SU-DHL-6 (cell line): ENCODE data around the gene CSK.
"Not testable (repeated sequence)": the region's sequence is repeated elsewhere in the genome, so short reads cannot be mapped to it uniquely, and the experiment has no call there.

Source experiments
- H2AFZ ChIP-seq: fragments of 200-600 bp; sonication (generic); 2 replicates; pipeline ENCODE4 v1.6.1; 2014; ENCODE audit warnings: low read depth, mild to moderate bottlenecking, moderate library complexity, mixed read lengths, antibody characterized with exemption, low read length; ENCODE audit not compliant: severe bottlenecking
- H3F3A ChIP-seq: fragments of 200-600 bp; shearing (Covaris generic); 2 replicates; pipeline ENCODE4 v1.6.0; 2016; ENCODE audit warnings: antibody characterized with exemption, mild to moderate bottlenecking; ENCODE audit not compliant: insufficient read depth
- H3K27ac ChIP-seq: fragments of 200-600 bp; sonication (generic); 2 replicates; pipeline ENCODE4 v1.5.1; 2016; ENCODE audit warnings: low read depth, mild to moderate bottlenecking, low read length, moderate library complexity, mixed read lengths
- H3K27me3 ChIP-seq: fragments of 200-600 bp; sonication (generic), shearing (Covaris generic); 2 replicates; pipeline ENCODE4 v1.6.0; 2014; ENCODE audit warnings: mild to moderate bottlenecking, low read length
- H3K36me3 ChIP-seq: fragments of 200-600 bp; sonication (generic); 2 replicates; pipeline ENCODE4 v1.6.1; 2014; ENCODE audit warnings: mild to moderate bottlenecking, low read length, mixed read lengths
- H3K4me2 ChIP-seq: fragments of 300-600, 200-600 bp; shearing (Covaris generic), sonication (generic); 2 replicates; pipeline ENCODE4 v1.6.0; 2014; ENCODE audit warnings: low read length, low read depth, mild to moderate bottlenecking; ENCODE audit not compliant: poor library complexity, severe bottlenecking
- H3K4me3 ChIP-seq: fragments of 200-600 bp; sonication (generic); 2 replicates; pipeline ENCODE4 v1.5.1; 2014; ENCODE audit warnings: antibody characterized with exemption, low read length, mild to moderate bottlenecking, mixed read lengths; ENCODE audit not compliant: insufficient read depth, poor library complexity, severe bottlenecking
- H3K79me2 ChIP-seq: fragments of 200-600 bp; sonication (generic); 2 replicates; pipeline ENCODE4 v1.6.1; 2014; ENCODE audit warnings: mild to moderate bottlenecking, low read length, moderate library complexity; ENCODE audit not compliant: insufficient read depth
- H3K9ac ChIP-seq: fragments of 200-600 bp; sonication (generic); 2 replicates; pipeline ENCODE4 v1.7.0; 2014; ENCODE audit warnings: mild to moderate bottlenecking, low read length
- H3K9me2 ChIP-seq: fragments of 200-600 bp; sonication (generic); replicated peaks from 2 replicates; pipeline ENCODE4 v1.6.1; 2014; ENCODE audit warnings: low read length; ENCODE audit not compliant: insufficient read depth
- H3K9me3 ChIP-seq: fragments of 200-600 bp; sonication (generic); 2 replicates; pipeline ENCODE4 v1.6.1; 2014; ENCODE audit warnings: low read length, mixed read lengths; ENCODE audit not compliant: insufficient read depth
- H4K20me1 ChIP-seq: fragments of 200-600 bp; sonication (generic); 2 replicates; pipeline ENCODE4 v1.6.1; 2014; ENCODE audit warnings: low read depth, mild to moderate bottlenecking, antibody characterized with exemption, low read length, moderate library complexity, mixed read lengths
- CTCF ChIP-seq: fragments of 200-600 bp; sonication (generic); IDR thresholded peaks from one replicate; pipeline ENCODE4 v1.5.1; 2017; ENCODE audit warnings: antibody characterized with exemption, mild to moderate bottlenecking, low read length, moderate library complexity; ENCODE audit not compliant: insufficient read depth, poor library complexity, severe bottlenecking
- EZH2phosphoT487 ChIP-seq: fragments of 200-600 bp; sonication (generic), shearing (Covaris generic); conservative IDR thresholded peaks from 2 replicates; pipeline ENCODE4 v1.6.1; 2018; ENCODE audit warnings: mild to moderate bottlenecking, antibody characterized with exemption, low read length, moderate library complexity, mixed read lengths

CSK gene

DNA sequence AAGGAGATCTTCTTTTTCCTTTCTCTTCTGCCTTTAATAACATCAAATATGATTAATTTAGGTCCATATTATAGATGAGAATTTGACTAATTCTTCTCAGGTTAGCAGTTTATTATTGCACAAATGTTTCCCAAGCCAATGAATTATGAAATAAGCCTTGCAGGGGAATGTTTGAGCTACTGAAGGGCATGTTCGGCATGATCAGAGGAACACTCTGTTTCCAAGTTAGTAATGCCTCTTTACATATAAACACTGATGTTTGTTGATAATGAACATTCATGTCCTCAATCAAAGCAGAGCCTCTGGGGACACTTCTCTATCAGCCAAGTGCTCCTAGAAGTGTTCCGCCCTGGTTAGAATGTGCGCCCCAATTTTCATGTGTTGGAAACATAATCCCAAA lies 46.6 kb upstream of the CSK start:
- Histone ChIP-seq H3K9me3 (no peaks in the 10 kb centered on the region; the same call in 1 of the 2 replicates), H3K79me2 (no peaks in the 10 kb centered on the region), H3K9ac (no peak overlapping the region), H3K27ac (no peak overlapping the region), H3K9me2 (no peaks in the 10 kb centered on the region), H2AFZ (no peak overlapping the region), H3K27me3 (no peaks in the 10 kb centered on the region), H3K36me3 (no peaks in the 10 kb centered on the region), H4K20me1 (no peaks in the 10 kb centered on the region), H3K4me2 (no peak overlapping the region), H3K4me3 (no peak overlapping the region), H3F3A (no peaks in the 10 kb centered on the region)
- TF ChIP-seq CTCF: no peak
- TF ChIP-seq EZH2phosphoT487: no peak

GRCh38 chr15:74738239-74738638 lies 43.6 kb upstream of the CSK start:
- not testable (repeated sequence) for H3K27me3 ChIP-seq, H3K9me3 ChIP-seq, H2AFZ ChIP-seq, H3K79me2 ChIP-seq, H3K9ac ChIP-seq, H3K4me3 ChIP-seq, H4K20me1 ChIP-seq, H3F3A ChIP-seq, H3K4me2 ChIP-seq, H3K9me2 ChIP-seq, H3K27ac ChIP-seq, H3K36me3 ChIP-seq

DNA sequence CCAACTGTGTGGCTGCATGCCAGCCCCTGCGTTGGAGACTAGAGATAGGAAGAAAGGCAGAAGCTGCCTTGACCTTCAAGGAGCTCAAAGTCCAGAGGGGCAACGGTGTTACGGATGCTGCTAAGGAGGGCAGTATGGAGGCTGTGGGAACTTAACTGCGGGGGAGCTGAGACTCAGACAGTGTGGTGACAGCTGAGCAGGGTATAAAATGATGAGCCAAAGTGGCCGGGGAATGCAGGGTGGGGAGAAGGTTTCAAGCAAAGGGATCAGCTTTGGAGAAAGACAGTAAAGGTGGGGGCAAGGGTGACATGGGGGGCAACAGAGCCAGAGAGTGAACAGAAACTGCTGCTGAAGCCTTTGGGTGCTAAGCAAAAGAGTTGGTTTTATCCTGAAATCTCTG lies 39.5 kb upstream of the CSK start:
- Histone ChIP-seq H3K9me3 (no peaks in the 10 kb centered on the region; the same call in 1 of the 2 replicates), H3K27ac (no peak overlapping the region), H2AFZ (no peak overlapping the region), H3K9ac (no peak overlapping the region), H3K4me2 (no peak overlapping the region), H3F3A (no peaks in the 10 kb centered on the region), H3K27me3 (no peaks in the 10 kb centered on the region), H3K4me3 (no peak overlapping the region), H4K20me1 (no peaks in the 10 kb centered on the region), H3K36me3 (no peaks in the 10 kb centered on the region), H3K9me2 (no peaks in the 10 kb centered on the region), H3K79me2 (no peaks in the 10 kb centered on the region)
- TF ChIP-seq CTCF (no peak), EZH2phosphoT487 (no peak)

DNA sequence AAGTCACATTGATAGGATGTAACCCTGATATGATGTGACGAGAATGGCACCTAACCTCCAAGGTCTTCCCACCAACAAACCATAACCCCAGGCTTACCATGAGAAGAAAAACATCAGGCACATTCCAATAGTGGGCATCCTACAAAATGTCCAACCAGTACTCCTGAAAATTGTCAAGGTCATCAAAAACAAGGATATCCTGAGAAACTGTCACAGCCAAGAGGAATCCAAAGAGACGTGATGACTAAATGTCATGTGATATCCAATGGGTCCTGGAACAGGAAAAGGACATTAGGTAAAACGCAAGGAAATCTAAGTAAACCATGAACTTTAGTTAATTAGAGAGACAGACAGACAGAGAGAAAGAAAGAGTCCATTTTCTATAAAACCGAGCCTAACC lies 35.5 kb upstream of the CSK start:
- Histone ChIP-seq H3K36me3 (no peaks in the 10 kb centered on the region), H3K9me2 (no peaks in the 10 kb centered on the region), H3K4me3 (no peak overlapping the region), H3K27me3 (no peaks in the 10 kb centered on the region), H3K27ac (no peak overlapping the region), H4K20me1 (no peaks in the 10 kb centered on the region), H3K4me2 (no peak overlapping the region), H3K9me3 (no peaks in the 10 kb centered on the region), H3K9ac (no peak overlapping the region), H2AFZ (no peak overlapping the region), H3F3A (no peaks in the 10 kb centered on the region), H3K79me2 (no peaks in the 10 kb centered on the region)
- TF ChIP-seq CTCF: no peak
- no peak for TF ChIP-seq EZH2phosphoT487
